AG04449 (cell line): ENCODE results near the gene FUBP3.
A peak's percentile ranks its signal among the peaks of the same experiment; 100 is the strongest.
"Not testable (repeated sequence)": the region's sequence is repeated elsewhere in the genome, so short reads cannot be mapped to it uniquely, and the experiment has no call there.

ENCODE experiments used
- CTCF ChIA-PET: fragments of 350-600 bp; formaldehyde crosslinking; extraction: SDS; loops from one replicate; lab custom pipeline; 2021; ENCODE audit warnings: antibody characterized with exemption; lab: Yijun Ruan, JAX
- POLR2A ChIA-PET: fragments of 400-600, 350-600 bp; formaldehyde crosslinking; extraction: SDS; loops from one replicate; lab custom pipeline; 2020; ENCODE audit warnings: antibody characterized with exemption, inconsistent platforms; lab: Yijun Ruan, JAX
- DNase-seq: peaks from one replicate; pipeline ENCODE4 v3.0.0-alpha.2; 2010; ENCODE audit warnings: low read depth, low spot score
- H3K4me3 ChIP-seq: 2 replicates; pipeline ENCODE4 v1.5.1; 2011; ENCODE audit warnings: low read depth, mild to moderate bottlenecking, control low read depth, low read length
- TF ChIP-seq, protein P1 (sequence below): IDR thresholded peaks from one replicate; pipeline ENCODE4 v1.5.1; 2011; ENCODE audit warnings: mild to moderate bottlenecking, moderate library complexity, low read length, control low read depth, inconsistent platforms; ENCODE audit not compliant: insufficient read depth; ENCODE audit errors: missing control alignments

The FUBP3 gene

GRCh38 chr9:130682421-130683121 lies 103.2 kb downstream of the FUBP3 start:
- DNase-seq = no peak

GRCh38 chr9:130685104-130685503 lies 105.7 kb downstream of the FUBP3 start:
- ChIA-PET POLR2A (no interaction called here), CTCF (interaction anchor here (0.8 to 11.6 kb wide), 14 partner anchors 10 to 326 kb away, joined by 3 to 414 read pairs (median 4); no protein-coding TSS in a partner anchor)
- no peak overlapping the region for H3K4me3 ChIP-seq

More at GRCh38 chr9:130682421-130683121, 103.2 kb downstream of the FUBP3 start:
- ChIA-PET CTCF (interaction anchor here (0.6 to 11.6 kb wide), 48 partner anchors 8 to 834 kb away, joined by 3 to 414 read pairs (median 3); partner anchors contain the start of genes EXOSC2 and PRDM12), POLR2A (interaction anchor here (0.9 to 1.0 kb wide), 2 partner anchors 103 to 222 kb away, joined by 3 to 4 read pairs; partner anchors contain the start of gene FUBP3)
- TF ChIP-seq, protein P1, sequence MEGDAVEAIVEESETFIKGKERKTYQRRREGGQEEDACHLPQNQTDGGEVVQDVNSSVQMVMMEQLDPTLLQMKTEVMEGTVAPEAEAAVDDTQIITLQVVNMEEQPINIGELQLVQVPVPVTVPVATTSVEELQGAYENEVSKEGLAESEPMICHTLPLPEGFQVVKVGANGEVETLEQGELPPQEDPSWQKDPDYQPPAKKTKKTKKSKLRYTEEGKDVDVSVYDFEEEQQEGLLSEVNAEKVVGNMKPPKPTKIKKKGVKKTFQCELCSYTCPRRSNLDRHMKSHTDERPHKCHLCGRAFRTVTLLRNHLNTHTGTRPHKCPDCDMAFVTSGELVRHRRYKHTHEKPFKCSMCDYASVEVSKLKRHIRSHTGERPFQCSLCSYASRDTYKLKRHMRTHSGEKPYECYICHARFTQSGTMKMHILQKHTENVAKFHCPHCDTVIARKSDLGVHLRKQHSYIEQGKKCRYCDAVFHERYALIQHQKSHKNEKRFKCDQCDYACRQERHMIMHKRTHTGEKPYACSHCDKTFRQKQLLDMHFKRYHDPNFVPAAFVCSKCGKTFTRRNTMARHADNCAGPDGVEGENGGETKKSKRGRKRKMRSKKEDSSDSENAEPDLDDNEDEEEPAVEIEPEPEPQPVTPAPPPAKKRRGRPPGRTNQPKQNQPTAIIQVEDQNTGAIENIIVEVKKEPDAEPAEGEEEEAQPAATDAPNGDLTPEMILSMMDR = peak; percentile 77
- H3K4me3 ChIP-seq = peak overlapping the region; percentile 39

DNA sequence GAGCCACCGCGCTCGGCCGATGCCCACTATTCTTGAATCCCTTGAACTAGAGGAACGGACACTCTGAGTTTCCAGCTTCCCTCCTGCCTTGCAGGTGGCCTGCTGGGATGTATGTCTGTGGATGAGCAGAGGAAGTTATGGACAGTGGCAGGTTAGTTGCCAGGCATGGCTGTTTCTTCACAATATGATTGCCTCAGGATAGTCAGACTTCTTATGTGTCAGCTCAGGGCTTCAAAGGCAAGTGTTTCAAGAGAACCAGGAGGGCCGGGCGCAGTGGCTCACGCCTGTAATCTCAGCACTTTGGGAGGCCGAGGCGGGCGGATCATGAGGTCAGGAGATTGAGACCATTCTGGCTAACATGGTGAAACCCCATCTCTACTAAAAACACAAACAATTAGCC lies 106.6 kb downstream of the FUBP3 start:
- CTCF ChIA-PET = interaction anchor here (0.6 to 11.6 kb wide), 11 partner anchors 11 to 841 kb away, joined by 3 to 414 read pairs (median 4); no protein-coding TSS in a partner anchor
- DNase-seq, H3K4me3 ChIP-seq, POLR2A ChIA-PET: not testable (repeated sequence)

More at GRCh38 chr9:130685104-130685503, 105.7 kb downstream of the FUBP3 start:
- no peak for DNase-seq
- TF ChIP-seq, protein P1 = no peak

DNA sequence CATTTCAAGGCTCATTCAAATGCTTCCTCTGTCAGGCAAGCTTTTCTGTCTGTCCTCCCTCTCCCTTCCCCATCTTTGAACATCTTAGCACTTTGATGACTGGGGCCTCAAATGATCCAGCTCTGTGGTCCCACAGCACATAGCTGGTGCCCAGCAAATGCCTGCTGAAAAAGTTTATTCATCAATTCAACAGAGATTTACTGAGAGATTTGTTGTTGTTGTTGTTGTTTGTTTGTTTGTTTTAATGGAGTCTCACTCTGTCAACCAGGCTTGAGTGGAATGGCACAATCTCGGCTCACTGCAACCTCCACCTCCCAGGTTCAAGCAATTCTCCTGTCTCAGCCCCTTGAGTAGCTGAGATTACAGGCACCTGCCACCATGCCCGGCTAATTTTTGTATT lies 108.2 kb downstream of the FUBP3 start:
- no peak overlapping the region for H3K4me3 ChIP-seq
- TF ChIP-seq, protein P1 = no peak
- DNase-seq = no peak
- ChIA-PET CTCF (interaction anchor here (1.6 to 11.6 kb wide), 3 partner anchors 13 to 220 kb away, joined by 7 to 414 read pairs (median 7); no protein-coding TSS in a partner anchor), POLR2A (no interaction called here)
